LNCAP (cell line): ENCODE data around the gene TEX19.

Source experiments
- CTCF ChIP-seq: fragments of 450-650 bp; IDR thresholded peaks from 2 replicates; pipeline ENCODE4 v1.5.1; 2017; ENCODE audit warnings: mild to moderate bottlenecking

Gene TEX19

DNA sequence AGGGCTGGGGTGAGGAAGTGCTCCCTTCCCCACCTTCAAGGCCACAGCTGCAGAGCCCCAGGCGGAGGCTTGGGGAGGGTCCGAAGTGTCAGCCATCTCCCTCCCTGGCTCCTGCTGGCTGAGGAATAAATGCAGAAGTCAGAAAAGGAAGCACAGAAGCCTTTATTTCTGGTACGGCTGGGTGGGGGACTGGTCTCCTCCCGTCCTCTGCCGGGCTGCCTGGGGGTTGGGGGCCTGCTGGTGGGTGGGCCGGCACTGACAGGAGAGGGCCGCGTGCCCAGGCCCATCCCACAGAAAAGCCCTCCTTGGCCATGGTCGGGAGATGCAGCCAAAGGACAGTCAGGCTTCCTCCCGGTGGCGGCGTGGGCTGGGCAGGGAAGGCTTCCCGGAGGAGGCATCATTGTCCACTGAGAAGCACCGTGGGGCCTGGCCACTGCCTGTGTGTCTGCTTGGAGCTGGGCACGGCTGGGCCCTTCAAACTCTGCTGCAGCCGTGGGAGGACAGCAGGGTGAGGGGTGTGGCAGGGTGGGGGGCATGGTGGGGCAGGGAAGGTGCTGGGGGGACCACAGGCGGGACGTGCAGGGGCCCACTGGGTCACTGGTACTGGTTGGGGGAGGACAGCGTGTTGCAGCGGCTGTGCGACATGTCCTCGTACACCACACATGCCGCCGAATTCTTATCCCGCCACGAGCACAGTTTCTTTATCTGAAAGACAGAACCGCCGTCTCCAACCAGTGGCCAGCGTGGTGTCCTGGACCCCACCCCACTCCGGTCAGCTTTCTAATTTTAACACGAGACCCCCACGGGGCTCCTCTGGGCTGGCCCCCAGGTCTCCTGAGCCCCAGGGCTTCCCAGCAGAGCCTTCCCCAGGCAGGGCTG is 44.1 kb upstream of the TEX19 start:
- no peak for TF ChIP-seq CTCF

GRCh38 chr17:82315703-82316358 is 43.2 kb upstream of the TEX19 start:
- no peak for TF ChIP-seq CTCF

GRCh38 chr17:82316651-82317393 is 42.2 kb upstream of the TEX19 start:
- TF ChIP-seq CTCF = no peak

DNA sequence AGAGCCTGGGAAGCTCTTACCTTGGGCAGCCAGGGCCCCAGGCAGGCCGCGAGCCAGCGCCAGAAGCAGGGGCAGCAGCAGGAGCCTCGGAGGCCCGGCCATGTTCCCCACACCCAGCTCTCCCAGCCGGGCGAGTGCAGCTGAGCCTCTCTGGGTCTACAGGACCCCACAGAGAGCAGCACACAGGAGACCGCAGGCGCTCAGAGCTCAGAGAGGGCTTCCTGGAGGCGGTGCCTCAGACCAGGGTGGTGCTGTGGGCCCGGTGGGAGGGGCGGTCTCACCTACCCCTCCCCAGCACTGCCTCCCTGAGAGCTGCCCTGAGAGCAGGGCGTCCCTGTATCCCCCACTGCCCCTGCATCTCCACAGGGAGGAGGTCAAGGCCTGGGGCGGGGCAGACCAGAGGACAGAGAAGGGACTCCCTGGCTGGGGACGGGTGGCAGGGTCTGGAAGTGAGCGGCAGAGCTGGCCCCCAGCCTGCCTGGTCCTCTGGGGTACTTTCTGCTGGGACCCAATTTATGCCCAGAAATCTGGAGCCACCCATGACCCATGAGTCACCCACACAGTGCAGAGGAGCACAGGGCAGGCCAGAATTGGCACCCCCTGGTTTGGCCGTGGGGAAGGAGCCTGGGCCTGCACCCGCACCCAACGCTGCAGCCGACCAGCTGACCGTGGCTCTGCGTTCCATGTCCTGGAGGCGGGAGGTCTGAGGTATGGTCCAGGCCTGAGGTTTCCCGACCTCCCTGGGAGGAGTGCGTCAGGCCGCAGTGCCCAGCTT is 41.5 kb upstream of the TEX19 start, which contains the start of gene CD7:
Gene CD7, minus strand, starts transcription at position 215 of the 775 bp plus-strand sequence. Its CDS starts 113 bp downstream, at position 102.
- TF ChIP-seq CTCF = no peak

DNA sequence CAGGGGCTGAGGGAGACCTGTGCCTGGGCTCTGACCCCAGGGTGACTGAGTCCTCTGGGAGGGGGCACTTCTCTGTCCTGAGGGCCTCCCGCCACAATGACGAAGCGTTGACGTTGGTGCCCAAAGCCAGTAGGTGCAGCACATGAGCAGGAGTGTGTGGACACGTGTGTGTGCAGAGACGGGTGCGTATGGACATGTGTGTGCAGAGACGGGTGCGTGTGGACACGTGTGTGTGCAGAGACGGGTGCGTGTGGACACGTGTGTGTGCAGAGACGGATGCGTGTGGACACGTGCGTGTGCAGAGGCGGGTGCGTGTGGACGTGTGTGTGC is 40.9 kb upstream of the TEX19 start:
- no peak for TF ChIP-seq CTCF

DNA sequence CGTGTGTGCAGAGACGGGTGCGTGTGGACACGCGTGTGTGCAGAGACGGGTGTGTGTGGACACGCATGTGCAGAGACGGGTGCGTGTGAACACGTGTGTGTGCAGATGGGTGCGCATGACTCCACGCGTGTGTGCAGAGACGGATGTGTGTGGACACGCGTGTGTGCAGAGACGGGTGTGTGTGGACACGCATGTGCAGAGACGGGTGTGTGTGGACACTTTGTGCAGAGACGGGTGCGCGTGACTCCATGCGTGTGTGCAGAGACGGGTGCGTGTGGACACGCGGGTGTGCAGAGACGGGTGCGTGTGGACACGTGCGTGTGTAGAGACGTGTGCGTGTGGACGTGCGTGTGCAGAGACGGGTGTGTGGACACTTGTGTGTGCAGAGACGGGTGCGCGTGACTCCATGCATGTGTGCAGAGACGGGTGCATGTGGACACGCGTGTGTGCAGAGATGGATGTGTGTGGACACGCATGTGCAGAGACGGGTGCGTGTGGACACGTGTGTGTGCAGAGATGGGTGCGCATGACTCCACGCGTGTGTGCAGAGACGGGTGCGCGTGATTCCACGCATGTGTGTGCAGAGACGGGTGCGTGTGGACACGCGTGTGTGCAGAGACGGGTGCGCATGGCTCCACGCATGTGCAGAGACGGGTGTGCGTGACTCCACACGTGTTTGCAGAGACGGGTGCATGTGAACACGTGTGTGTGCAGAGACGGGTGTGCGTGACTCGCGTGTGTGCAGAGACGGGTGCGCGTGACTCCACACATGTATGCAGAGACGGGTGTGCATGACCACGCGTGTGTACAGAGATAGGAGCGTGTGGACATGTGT is 40.1 kb upstream of the TEX19 start:
- no peak for TF ChIP-seq CTCF
